HG03097 (cell line): ENCODE measurements around the gene NBAS.
A peak's percentile ranks its signal among the peaks of the same experiment; 100 is the strongest.

Source experiments
- ATAC-seq: cut with Tn5 transposase; IDR thresholded peaks from one replicate; pipeline ENCODE4 v1.9.1; 2021; ENCODE audit not compliant: unreplicated experiment, low FRiP score

NBAS gene

GRCh38 chr2:15591692-15592463, 30.7 kb upstream of the NBAS start, which contains the start of gene DDX1:
DDX1 (plus strand) TSS chr2:15591868; CDS start chr2:15591934, 66 bp downstream.
- peak; percentile 97 for ATAC-seq

GRCh38 chr2:15591373-15591691, 30.2 kb upstream of the NBAS start:
- no peak for ATAC-seq

GRCh38 chr2:15588329-15588919, 27.3 kb upstream of the NBAS start:
- ATAC-seq = no peak

DNA sequence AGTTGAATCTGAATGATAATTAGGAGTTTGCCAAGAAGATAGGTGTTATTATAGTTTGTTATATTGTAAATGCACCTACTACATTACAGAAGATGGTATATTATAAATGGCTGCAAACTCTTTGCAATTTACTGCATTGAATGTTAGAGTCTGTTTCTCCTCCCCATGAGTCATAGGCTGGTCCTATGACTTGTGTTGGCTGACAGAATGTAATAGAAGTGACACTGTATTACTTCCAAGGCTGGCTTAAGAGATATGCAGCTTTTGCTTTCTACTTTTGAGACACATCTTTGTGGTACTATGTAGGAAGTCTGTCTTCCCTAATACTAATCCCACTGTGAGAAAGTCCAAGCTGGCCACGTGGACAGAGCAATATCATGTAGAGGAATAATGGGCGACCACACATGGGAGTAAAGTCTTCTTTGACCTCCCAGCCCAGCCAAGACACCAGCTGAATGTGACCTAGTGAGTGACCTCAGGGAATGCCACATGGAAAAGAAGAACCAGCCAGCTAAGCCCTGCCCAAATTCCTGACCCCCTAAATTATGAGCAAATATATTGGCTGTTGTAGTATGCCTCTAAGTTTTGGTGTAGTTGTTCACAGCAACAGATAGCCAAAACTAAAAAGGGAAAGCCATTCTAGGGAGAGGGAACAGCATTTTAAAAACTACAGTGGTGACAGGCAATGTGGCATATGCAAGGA, 23.8 kb upstream of the NBAS start:
- no peak for ATAC-seq

DNA sequence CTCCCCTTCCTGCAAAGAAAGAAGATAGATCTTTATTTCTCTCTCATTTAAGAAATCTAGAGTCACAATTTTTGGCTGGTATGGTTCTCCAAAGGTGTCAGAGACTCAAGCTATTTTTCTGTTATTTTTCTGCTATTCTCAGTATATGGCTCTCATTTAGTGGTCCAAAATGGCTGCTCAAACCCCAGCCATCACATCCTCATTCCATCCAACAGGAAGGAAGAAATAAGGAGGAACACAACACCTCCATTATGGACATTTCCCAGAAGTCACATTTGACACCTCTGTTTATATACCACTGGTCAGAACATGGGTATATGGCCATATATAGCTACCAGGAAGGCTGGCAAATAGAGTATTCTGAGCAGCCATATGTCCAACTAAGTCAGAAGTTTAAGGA, 23.2 kb upstream of the NBAS start:
- ATAC-seq = no peak

DNA sequence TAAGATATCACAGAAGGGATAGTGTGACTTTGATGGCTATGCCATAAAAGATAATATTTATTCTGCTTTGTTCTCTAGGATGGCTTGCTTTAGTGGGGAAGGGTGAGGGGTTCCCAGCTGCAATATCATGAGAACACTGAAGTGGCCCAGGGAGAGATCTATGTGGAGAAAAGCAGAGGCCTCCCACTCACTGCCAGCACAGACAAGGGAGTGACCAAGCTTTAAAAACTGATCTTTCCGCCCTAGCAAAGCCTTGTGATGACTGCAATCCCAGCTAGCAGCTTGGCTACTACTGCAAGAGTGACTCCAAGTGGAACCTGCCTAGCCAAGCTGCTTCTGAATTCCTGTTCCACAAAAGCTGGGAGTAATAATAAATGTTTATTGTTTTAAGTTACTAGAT, 22.7 kb upstream of the NBAS start:
- ATAC-seq = no peak

DNA sequence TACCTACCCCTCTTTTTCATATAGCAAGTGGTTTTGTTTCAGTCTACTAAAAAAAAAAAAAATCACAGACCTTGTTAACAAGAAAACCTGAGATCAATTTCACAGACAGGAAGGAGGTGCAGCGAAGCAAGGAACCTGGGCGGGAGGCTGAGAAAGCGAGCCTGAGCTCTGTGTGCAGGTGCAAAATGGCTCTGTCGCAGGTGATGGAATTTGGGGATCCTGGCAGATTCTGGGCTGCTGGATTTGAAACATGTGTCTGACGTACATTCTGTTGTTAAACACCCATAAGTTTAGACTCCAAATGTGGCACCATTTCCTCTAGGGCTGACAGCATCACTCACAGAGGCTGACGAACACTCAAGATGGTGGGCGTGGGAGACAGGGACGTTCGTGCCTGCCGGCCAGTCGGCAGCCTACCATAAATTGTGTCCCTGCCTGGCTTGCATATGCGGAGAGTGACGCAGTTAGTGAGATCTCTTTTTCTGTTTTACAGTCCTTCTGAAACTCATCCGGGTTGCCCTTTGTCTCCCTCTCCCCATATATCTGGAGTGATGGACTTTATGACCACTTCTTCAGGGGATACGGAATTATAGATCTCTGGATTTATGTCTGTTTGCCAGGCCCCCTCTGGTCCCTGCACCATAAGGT, 21.7 kb upstream of the NBAS start:
- no peak for ATAC-seq

GRCh38 chr2:15580451-15580850, 19.3 kb upstream of the NBAS start:
- no peak for ATAC-seq

GRCh38 chr2:15579641-15580040, 18.5 kb upstream of the NBAS start:
- ATAC-seq = no peak

DNA sequence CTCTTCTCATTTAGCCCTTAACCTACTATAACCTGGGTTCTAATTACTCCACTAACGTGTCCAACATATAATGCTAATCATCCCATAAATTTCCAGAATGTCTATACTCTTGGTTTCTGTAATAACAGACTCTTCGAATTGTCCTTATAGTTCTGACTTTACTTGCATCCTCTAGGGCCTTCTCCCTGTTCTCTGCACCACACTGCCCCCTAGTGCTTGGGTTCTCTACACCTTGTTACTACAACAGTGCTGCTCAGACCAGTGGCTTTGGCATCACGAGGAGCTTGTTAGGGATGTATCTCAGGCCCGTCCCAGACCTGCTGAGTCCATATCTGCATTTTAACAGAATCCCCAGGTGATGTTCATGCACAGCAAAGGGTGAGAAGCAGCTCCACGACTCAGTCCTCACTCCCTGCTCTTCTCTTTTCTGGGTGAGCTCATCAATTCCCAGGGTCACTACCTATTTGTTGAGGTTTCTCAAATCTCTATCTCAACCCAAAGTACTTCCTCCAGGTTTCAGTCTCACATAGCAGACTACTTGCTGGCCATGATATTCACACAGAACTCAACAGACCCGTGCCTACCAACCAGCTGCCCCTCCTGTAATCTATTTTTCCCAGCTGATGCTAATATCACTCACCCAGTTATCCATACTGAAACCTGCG, 16.1 kb upstream of the NBAS start:
- peak; percentile 88 for ATAC-seq

- no peak for ATAC-seq
These were observed 10.6 kb upstream of the NBAS start for GRCh38 chr2:15571729-15572128.

DNA sequence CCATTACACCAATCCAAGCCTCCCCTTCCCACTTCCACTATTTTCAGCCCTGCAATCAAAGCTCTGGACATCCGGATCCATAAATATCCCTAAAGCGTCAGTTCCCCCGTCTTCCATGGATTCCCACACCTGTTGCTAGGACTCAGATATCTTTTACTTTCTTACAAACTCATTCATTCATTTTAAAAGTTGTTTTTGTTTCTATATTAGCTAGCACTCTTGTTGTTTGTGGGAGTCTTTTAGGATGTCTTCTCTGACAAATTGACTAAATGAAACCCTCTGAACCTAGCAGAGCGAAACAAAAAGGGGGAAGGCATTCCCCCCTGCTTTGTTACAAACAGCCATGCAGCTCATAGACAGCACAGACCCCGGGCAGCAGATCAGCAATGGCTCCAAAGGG, 9.0 kb upstream of the NBAS start:
- ATAC-seq = no peak

- no peak for ATAC-seq
These were observed 7.7 kb upstream of the NBAS start for GRCh38 chr2:15568874-15569273.

- no peak for ATAC-seq
These were observed 5.8 kb upstream of the NBAS start for GRCh38 chr2:15566912-15567311.

- no peak for ATAC-seq
These were observed 5.0 kb upstream of the NBAS start for GRCh38 chr2:15565994-15566671.

GRCh38 chr2:15565392-15565791, 4.3 kb upstream of the NBAS start:
- no peak for ATAC-seq

DNA sequence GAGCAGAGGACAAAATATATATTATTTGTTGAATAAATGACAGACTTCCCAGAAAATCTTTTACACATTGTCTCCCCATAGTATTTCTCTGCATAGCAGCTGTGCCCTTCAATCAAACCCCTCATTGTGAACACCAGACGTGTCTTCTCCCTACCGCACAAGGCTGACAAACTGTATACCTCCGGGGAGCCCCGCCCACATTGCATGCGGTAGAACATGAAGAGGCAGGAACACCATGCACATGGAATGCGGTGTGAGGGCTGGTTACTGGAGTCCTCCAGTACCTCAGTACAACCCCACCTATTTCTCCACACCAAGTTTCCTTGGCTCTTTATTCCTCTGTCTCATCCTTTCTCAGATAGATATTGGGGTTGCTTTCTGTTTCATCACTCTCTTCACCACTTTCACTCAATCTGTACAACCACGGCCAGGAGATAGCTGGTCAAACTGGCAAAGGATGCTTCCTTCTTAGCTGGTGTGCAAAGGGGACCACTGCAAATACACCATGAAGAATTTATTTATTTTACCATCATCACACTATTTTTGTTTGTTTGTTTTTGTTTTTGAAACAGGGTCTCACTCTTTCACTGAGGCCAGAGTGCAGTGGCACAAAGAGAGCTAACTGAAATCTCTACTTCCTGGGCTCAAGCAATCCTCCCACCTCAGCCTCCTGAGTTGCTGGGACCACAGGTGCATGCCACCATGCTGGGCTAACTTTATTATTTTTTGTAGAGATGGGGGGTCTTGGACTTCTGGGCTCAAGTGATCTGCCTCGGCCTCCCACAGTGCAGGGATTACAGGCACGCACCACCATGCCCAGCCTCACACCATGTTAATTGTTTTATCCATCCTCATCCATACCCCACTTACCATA, 2.3 kb upstream of the NBAS start:
- ATAC-seq = no peak

DNA sequence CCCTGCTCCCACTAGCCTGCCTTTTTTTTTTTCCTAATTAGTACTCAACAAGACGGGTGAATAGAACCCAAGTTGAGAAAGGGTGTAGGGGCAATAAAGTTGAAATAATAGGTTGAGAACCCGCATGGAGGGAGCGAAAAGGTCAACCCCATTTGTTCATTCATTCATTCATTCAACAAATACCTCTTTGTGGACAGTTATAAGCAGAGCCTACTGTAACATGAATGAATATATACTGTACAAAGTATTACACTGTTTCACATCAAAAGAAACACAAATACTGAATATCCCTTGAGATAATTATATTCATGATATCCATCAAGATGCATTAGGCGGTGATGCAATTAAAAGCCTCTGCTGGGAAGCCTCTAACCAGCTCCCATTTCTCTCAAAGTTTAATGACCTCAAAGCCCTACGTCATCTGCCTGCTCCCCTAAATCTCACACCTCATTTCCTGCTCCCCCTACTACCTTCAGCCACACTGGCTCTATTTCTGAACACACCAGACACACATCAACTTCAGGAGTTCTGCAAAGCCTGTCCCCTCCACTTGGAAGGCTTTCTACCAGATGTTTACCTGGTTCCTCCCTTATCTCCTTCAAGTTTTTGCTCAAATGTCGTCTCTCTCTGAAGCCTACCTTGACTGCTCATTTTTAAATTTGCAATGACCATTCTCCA, 1.4 kb upstream of the NBAS start:
- no peak for ATAC-seq
